OCI-LY7 (cell line): Measurements from ENCODE around the gene P2RX6. TPM values are rescaled to one million over a fixed set of nuclear protein-coding genes. Genes with fewer than 3 reads are reported as not detected.
"Not testable (repeated sequence)": the region's sequence is repeated elsewhere in the genome, so short reads cannot be mapped to it uniquely, and the experiment has no call there.

Source experiments
- BruUV-seq: library from RNA; stranded (reverse); fragments of 400-500 nt; replicated peaks from 2 replicates; lab custom pipeline; 2021; lab: Mats Ljungman, UMichigan
- CTCF ChIA-PET: fragments of 300-600 bp; sonication (Branson Sonifier 250); formaldehyde crosslinking; loops from one replicate; lab custom pipeline; 2022; ENCODE audit warnings: antibody characterized with exemption; ENCODE audit not compliant: unreplicated experiment; lab: Charles Lee
- POLR2A ChIA-PET: fragments of 300-600 bp; sonication (Branson Sonifier 250); formaldehyde crosslinking; loops from one replicate; lab custom pipeline; 2022; ENCODE audit warnings: antibody characterized with exemption; lab: Charles Lee
- DNase-seq: peaks from one replicate; pipeline ENCODE4 v3.0.0-alpha.2; 2015; ENCODE audit warnings: low spot score
- H2AFZ ChIP-seq: fragments of 200-600 bp; sonication (generic), shearing (Covaris generic); 2 replicates; pipeline ENCODE4 v1.6.1; 2014; ENCODE audit warnings: mild to moderate bottlenecking, antibody characterized with exemption, low read length, moderate library complexity
- H3K27ac ChIP-seq: fragments of 200-600 bp; sonication (generic); 2 replicates; pipeline ENCODE4 v1.5.1; 2014; ENCODE audit warnings: mixed run types, low read depth, mild to moderate bottlenecking, moderate library complexity, low read length, inconsistent platforms; ENCODE audit not compliant: poor library complexity, severe bottlenecking
- H3K36me3 ChIP-seq: fragments of 200-600 bp; sonication (generic); 2 replicates; pipeline ENCODE4 v1.6.1; 2014; ENCODE audit warnings: mild to moderate bottlenecking, antibody characterized with exemption, low read length, moderate library complexity, mixed read lengths; ENCODE audit not compliant: insufficient read depth
- H3K4me1 ChIP-seq: fragments of 200-600 bp; sonication (generic); 2 replicates; pipeline ENCODE4 v1.5.1; 2014; ENCODE audit warnings: mild to moderate bottlenecking, low read length; ENCODE audit not compliant: insufficient read depth, poor library complexity, severe bottlenecking
- H3K4me2 ChIP-seq: fragments of 200-600 bp; sonication (generic); 2 replicates; pipeline ENCODE4 v1.6.1; 2014; ENCODE audit warnings: mild to moderate bottlenecking, low read length
- H3K4me3 ChIP-seq: fragments of 200-600 bp; sonication (generic); 2 replicates; pipeline ENCODE4 v1.5.1; 2014; ENCODE audit warnings: mild to moderate bottlenecking, low read depth, low read length; ENCODE audit not compliant: poor library complexity, severe bottlenecking
- H3K79me2 ChIP-seq: fragments of 200-600 bp; sonication (generic); 2 replicates; pipeline ENCODE4 v1.6.1; 2016; ENCODE audit warnings: low read depth, mild to moderate bottlenecking, low read length, moderate library complexity, mixed read lengths; ENCODE audit not compliant: insufficient read depth
- H3K9me2 ChIP-seq: fragments of 200-600 bp; sonication (generic); 2 replicates; pipeline ENCODE4 v1.6.1; 2016; ENCODE audit warnings: mild to moderate bottlenecking, low read length, mixed read lengths; ENCODE audit not compliant: insufficient read depth
- H3K9me3 ChIP-seq: fragments of 200-600 bp; sonication (generic); 2 replicates; pipeline ENCODE4 v1.6.1; 2014; ENCODE audit warnings: mild to moderate bottlenecking, mixed run types, low read length, mixed read lengths
- H4K20me1 ChIP-seq: fragments of 200-600 bp; sonication (generic); 2 replicates; pipeline ENCODE4 v1.6.1; 2014; ENCODE audit warnings: mild to moderate bottlenecking, antibody characterized with exemption, low read length, moderate library complexity, mixed read lengths; ENCODE audit not compliant: insufficient read depth
- CTCF ChIP-seq: fragments of 200-600 bp; sonication (generic); conservative IDR thresholded peaks from 2 replicates; pipeline ENCODE4 v1.5.1; 2014; ENCODE audit warnings: mild to moderate bottlenecking, antibody characterized with exemption, low read length, moderate library complexity, mixed read lengths
- EZH2phosphoT487 ChIP-seq: fragments of 200-600 bp; sonication (generic); IDR thresholded peaks from 2 replicates; pipeline ENCODE4 v1.6.1; 2018; ENCODE audit warnings: low read depth, borderline replicate concordance, mild to moderate bottlenecking, mixed run types, antibody characterized with exemption, low read length, moderate library complexity, mixed read lengths
- intact Hi-C: fragments of 100-400 bp; cut with micrococcal nuclease; formaldehyde crosslinking; loops from one replicate; pipeline ENCODE4 v1.10.0; 2022; ENCODE audit not compliant: unreplicated experiment
- total RNA-seq, 2 experiments: library from RNA; depleted of rRNA in 1 of 2; stranded (reverse); fragments of >200 nt in 1 of 2; shearing (Covaris generic) in 1 of 2; gene quantifications; 2 replicates each; pipeline ENCODE4 v1.2.3, GENCODE V29; 2014 to 2022

P2RX6 gene
- total RNA-seq, 2 experiments from 2014 or later: 0.06 to 0.32 TPM

GRCh38 chr22:21001601-21002325 lies 13.2 kb upstream of the P2RX6 start, which contains the start of gene THAP7:
Gene THAP7 (minus strand): TSS chr22:21002118. CDS start chr22:21001911, 207 bp downstream.
- Histone ChIP-seq H3K4me1 (peaks cover 36% of the 10 kb centered on the region), H3K79me2 (peaks cover 30% of the 10 kb centered on the region), H2AFZ (peak within 1 kb of the TSS; percentile 31; the same call in 1 of the 2 replicates), H3K27ac (peak within 1 kb of the TSS; percentile 96), H4K20me1 (no peaks in the 10 kb centered on the region), H3K4me3 (peak within 1 kb of the TSS; percentile 83), H3K36me3 (peaks cover 41% of the 10 kb centered on the region), H3K9me2 (no peaks in the 10 kb centered on the region), H3K9me3 (no peaks in the 10 kb centered on the region), H3K4me2 (peak within 1 kb of the TSS; percentile 100)
- ChIA-PET CTCF (no interaction called here), POLR2A (interaction anchor here (0.8 to 1.3 kb wide), 4 partner anchors 12 to 79 kb away, joined by 3 to 4 read pairs (median 4); partner anchors contain the start of gene LZTR1)
- peak; percentile 97 for DNase-seq
- TSS peak; percentile 83 for BruUV-seq
- intact Hi-C loops: loop anchor here (1.0 to 10.0 kb wide), 3 partner anchors 20 to 147 kb away; partner anchors contain the start of genes CRKL, PI4KA and SNAP29
- TF ChIP-seq EZH2phosphoT487: no peak
- TF ChIP-seq CTCF: no peak

GRCh38 chr22:21003782-21004181 lies 11.2 kb upstream of the P2RX6 start:
- ChIA-PET POLR2A (interaction anchor here (1.3 to 1.4 kb wide), 2 partner anchors 15 to 18 kb away, joined by 3 read pairs; no protein-coding TSS in a partner anchor), CTCF (interaction anchor here (0.6 kb wide), 1 partner anchor 12 kb away, joined by 3 read pairs; no protein-coding TSS in a partner anchor)
- DNase-seq: no peak
- BruUV-seq: no TSS peak
- Histone ChIP-seq H3K9me2 (no peaks in the 10 kb centered on the region), H2AFZ (no peak overlapping the region), H3K9me3 (no peaks in the 10 kb centered on the region), H3K27ac (no peak overlapping the region), H3K79me2 (peaks cover 30% of the 10 kb centered on the region), H4K20me1 (no peaks in the 10 kb centered on the region), H3K36me3 (peaks cover 25% of the 10 kb centered on the region), H3K4me1 (peaks cover 29% of the 10 kb centered on the region), H3K4me2 (peak overlapping the region; percentile 100), H3K4me3 (peak overlapping the region; percentile 83)
- no peak for TF ChIP-seq CTCF
- no peak for TF ChIP-seq EZH2phosphoT487
- intact Hi-C loops: loop anchor here (10.0 kb wide), 1 partner anchor 149 kb away; the partner anchor contains the start of genes PI4KA and SNAP29

GRCh38 chr22:21009208-21009607 lies 5.8 kb upstream of the P2RX6 start:
- H4K20me1 ChIP-seq, H3K4me3 ChIP-seq, CTCF ChIA-PET, H3K4me2 ChIP-seq, BruUV-seq, H3K9me2 ChIP-seq, H3K9me3 ChIP-seq, H3K36me3 ChIP-seq, H3K4me1 ChIP-seq, DNase-seq, H3K27ac ChIP-seq, H3K79me2 ChIP-seq, H2AFZ ChIP-seq: not testable (repeated sequence)
- intact Hi-C loops: loop anchor here (10.0 kb wide), 1 partner anchor 154 kb away; the partner anchor contains the start of genes PI4KA and SNAP29
- POLR2A ChIA-PET: interaction anchor here (0.5 kb wide), 1 partner anchor 65 kb away, joined by 3 read pairs; no protein-coding TSS in a partner anchor
